ENCODE data around the gene GPR173. TPM values are rescaled to one million over a fixed set of nuclear protein-coding genes. Genes with fewer than 3 reads are reported as not detected.

GPR173 gene
- total and polyA plus RNA-seq, 7 donors: 0.03 to 0.34 (median 0.16) TPM

DNA sequence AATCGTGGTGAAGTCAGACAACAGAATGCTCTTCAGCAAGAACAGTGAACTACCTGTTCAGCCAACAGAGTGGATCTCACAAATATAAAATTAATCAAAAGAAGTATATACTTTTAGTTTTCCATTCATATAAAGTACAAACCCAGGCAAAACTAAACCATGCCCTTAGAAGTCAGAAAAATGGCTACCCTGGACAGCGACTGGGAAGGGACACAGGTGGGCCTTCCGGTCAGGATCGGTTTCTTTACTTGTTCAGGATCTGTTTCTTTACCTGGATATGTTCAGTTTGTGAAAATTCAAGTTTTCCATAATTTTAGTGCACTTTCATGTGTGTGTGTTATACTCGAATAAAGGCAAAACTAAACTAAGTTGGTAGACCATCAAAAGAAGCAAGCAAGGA, 12.4 kb upstream of the GPR173 start:
- intact Hi-C loops (cut with DNase I): no loop called here
- H3K27me3 ChIP-seq (ENCODE audit: insufficient read depth in 3 of 3, low read length in 2 of 3): peaks cover 0 to 51% (median 0%) of the 10 kb centered on the region in 3 donors

DNA sequence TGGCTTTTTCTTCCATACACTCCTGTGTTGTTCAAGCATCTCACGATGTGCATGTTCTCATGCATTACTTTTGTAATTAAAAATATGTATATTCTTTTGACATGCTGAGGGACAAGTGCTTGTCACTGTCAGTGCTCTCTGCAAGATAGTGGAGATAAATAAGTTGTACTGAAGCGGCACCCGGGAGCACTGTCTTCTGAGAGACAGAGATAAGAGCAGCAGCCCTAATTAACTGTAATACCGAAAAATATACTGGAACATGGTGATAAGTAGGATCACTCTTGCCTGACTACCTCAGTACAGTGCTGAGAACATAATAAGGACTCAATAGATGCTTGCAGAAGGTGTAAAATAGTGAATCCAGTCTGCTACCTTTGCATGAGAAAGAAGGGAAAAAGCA, 9.4 kb upstream of the GPR173 start:
- Histone ChIP-seq H3K9me3 (no peaks in the 10 kb centered on the region), H3K27ac (no peak overlapping the region), H3K36me3 (ENCODE audit: insufficient read depth in 1 of 2, low read depth in 1 of 2) (no peaks in the 10 kb centered on the region), H3K4me1 (no peaks in the 10 kb centered on the region), H3K4me3 (no peak overlapping the region), H3K27me3 (ENCODE audit: insufficient read depth in 3 of 3, low read length in 2 of 3) (peaks cover 0 to 65% (median 0%) of the 10 kb centered on the region in 3 donors)
- 75 to 76% (median 75%) methylated on average over 4 of the region's 4 CpGs for WGBS, 3 donors
- no peak for DNase-seq
- no peak for TF ChIP-seq CTCF (IDR thresholded peaks at IDR 0.05)
- intact Hi-C loops (cut with DNase I): no loop called here
- ATAC-seq: no peak

More for the DNA sequence above, 12.4 kb upstream of the GPR173 start:
- no peak overlapping the region for H3K4me3 ChIP-seq
- H3K4me1 ChIP-seq: no peaks in the 10 kb centered on the region
- no peak overlapping the region for H3K27ac ChIP-seq
- WGBS, 3 donors: 57 to 60% (median 58%) methylated on average over 5 of the region's 5 CpGs
- H3K36me3 ChIP-seq (ENCODE audit: insufficient read depth in 1 of 2, low read depth in 1 of 2): no peaks in the 10 kb centered on the region
- no peak for ATAC-seq
- no peak for DNase-seq
- H3K9me3 ChIP-seq: no peaks in the 10 kb centered on the region
- TF ChIP-seq CTCF (IDR thresholded peaks at IDR 0.05): no peak

- H3K27me3 ChIP-seq (ENCODE audit: insufficient read depth in 3 of 3, low read length in 2 of 3): peaks cover 0 to 48% (median 0%) of the 10 kb centered on the region in 3 donors
These were observed 3.6 kb upstream of the GPR173 start for GRCh38 chrX:53044995-53045394.

DNA sequence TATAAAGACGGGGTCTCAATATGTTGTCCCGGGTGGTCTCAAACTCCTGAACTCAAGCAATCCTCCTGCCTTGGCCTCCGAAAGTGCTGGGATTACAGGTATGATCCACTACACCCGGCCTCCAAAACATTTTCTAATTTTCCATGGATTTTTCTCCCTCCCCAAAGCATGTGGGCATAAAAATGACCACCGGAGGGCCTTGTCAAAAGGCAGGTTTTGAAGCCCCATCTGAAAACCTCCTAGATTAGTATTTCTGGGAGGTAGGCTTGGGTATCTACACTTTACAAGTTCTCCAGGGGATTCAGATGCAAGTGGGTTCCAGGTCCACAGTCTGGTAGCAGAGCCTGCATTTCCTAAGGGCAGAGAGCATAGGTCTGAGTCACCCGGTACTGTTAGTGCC, 1.4 kb upstream of the GPR173 start:
- WGBS, 3 donors: 79 to 94% (median 86%) methylated on average over 6 of the region's 6 CpGs
- H3K4me1 ChIP-seq: no peaks in the 10 kb centered on the region
- H3K27ac ChIP-seq: no peak overlapping the region
- intact Hi-C loops (cut with DNase I): no loop called here
- DNase-seq (no peak), ATAC-seq (no peak)
- H3K36me3 ChIP-seq (ENCODE audit: insufficient read depth in 1 of 2, low read depth in 1 of 2): no peaks in the 10 kb centered on the region
- no peak overlapping the region for H3K4me3 ChIP-seq
- TF ChIP-seq CTCF (IDR thresholded peaks at IDR 0.05): no peak
- no peaks in the 10 kb centered on the region for H3K9me3 ChIP-seq
- peaks cover 0 to 52% (median 0%) of the 10 kb centered on the region in 3 donors for H3K27me3 ChIP-seq (ENCODE audit: insufficient read depth in 3 of 3, low read length in 2 of 3)

More at GRCh38 chrX:53044995-53045394, 3.6 kb upstream of the GPR173 start:
- Histone ChIP-seq H3K4me1 (no peaks in the 10 kb centered on the region), H3K36me3 (ENCODE audit: insufficient read depth in 1 of 2, low read depth in 1 of 2) (no peaks in the 10 kb centered on the region), H3K27ac (no peak overlapping the region), H3K9me3 (no peaks in the 10 kb centered on the region), H3K4me3 (no peak overlapping the region)
- TF ChIP-seq CTCF (IDR thresholded peaks at IDR 0.05): no peak
- ATAC-seq: no peak
- 68 to 81% (median 78%) methylated on average over 5 of the region's 5 CpGs for WGBS, 3 donors
- DNase-seq: no peak
- intact Hi-C loops (cut with DNase I): no loop called here

DNA sequence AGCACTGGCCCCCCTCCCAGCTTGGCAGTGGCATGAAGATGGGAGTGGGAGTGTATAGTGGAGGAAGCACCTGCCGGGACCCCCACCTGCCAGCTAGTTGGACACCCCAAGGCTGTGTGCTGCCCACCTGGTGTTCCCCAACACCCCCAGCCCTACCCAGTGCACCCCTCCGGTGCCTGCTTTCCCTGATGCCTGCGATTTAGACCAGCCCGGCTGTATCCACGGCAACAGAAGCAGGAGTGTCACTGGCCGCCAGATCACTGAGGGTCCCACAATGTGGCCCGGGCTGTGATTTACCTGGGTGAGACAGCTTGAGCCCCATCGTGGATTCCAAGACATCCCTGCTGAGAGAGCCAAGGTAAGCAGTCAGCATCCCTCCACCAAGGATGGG, 533 bp downstream of the GPR173 start:
- DNase-seq: no peak
- peak overlapping the region; percentile 22 for H3K4me3 ChIP-seq
- H3K36me3 ChIP-seq (ENCODE audit: insufficient read depth in 1 of 2, low read depth in 1 of 2): no peaks in the 10 kb centered on the region
- H3K27me3 ChIP-seq (ENCODE audit: insufficient read depth in 3 of 3, low read length in 2 of 3): peaks cover 0 to 58% (median 0%) of the 10 kb centered on the region in 3 donors
- no peak overlapping the region for H3K27ac ChIP-seq
- intact Hi-C loops (cut with DNase I): no loop called here
- no peak for TF ChIP-seq CTCF (IDR thresholded peaks at IDR 0.05)
- 0 to 31% (median 6%) methylated on average over 4 to 8 of the region's 8 CpGs for WGBS, 3 donors
- no peaks in the 10 kb centered on the region for H3K4me1 ChIP-seq
- ATAC-seq: no peak
- H3K9me3 ChIP-seq: no peaks in the 10 kb centered on the region

Data from psoas muscle (tissue), 8 donors.